Breast epithelium (tissue), 4 donors: ENCODE data around the gene CREG1. TPM values are rescaled to one million over a fixed set of nuclear protein-coding genes. Genes with fewer than 3 reads are reported as not detected.
A peak's percentile ranks its signal among the peaks of the same experiment; 100 is the strongest.

Experiments
- DNase-seq, 2 donors: peaks; one replicate each; pipeline ENCODE4 v3.0.0-alpha.2; 2019; ENCODE audit warnings: low spot score in 2 of 2
- H3K27ac ChIP-seq, 2 donors: fragments of 200-600 bp; sonication (generic) in 1 of 2; one replicate each; pipeline ENCODE4 v1.5.1; 2016 to 2019; ENCODE audit warnings: mild to moderate bottlenecking in 1 of 2
- H3K27me3 ChIP-seq, 2 donors: fragments of 200-600 bp; sonication (generic) in 1 of 2; one replicate each; pipeline versions ENCODE4 v1.5.1 to v1.6.0; 2017 to 2019; ENCODE audit warnings: control low read depth in 1 of 2, mild to moderate bottlenecking in 1 of 2
- H3K36me3 ChIP-seq: fragments of 200-600 bp; one replicate; pipeline ENCODE4 v1.5.1; 2019
- H3K4me1 ChIP-seq, 2 donors: fragments of 200-600 bp; sonication (generic); one replicate each; pipeline ENCODE4 v1.5.1; 2016 to 2019; ENCODE audit warnings: control low read depth in 1 of 2
- H3K4me3 ChIP-seq, 3 donors: fragments of 200-600 bp; sonication (generic); 1 replicate in 2 of 3; 2 replicates in 1 of 3; pipeline ENCODE4 v1.5.1; 2016 to 2019; ENCODE audit warnings: mild to moderate bottlenecking in 3 of 3, moderate library complexity in 2 of 3
- H3K9me3 ChIP-seq, 2 donors: fragments of 200-600 bp; sonication (generic) in 1 of 2; one replicate each; pipeline ENCODE4 v1.5.1; 2016 to 2019; ENCODE audit warnings: control low read depth in 1 of 2
- CTCF ChIP-seq, 3 donors: fragments of 450-650 bp; IDR thresholded peaks; one replicate each; pipeline ENCODE4 v1.5.1; 2016 to 2017; ENCODE audit warnings: antibody characterized with exemption in 3 of 3, mild to moderate bottlenecking in 3 of 3, moderate library complexity in 3 of 3
- POLR2A ChIP-seq: fragments of 450-650 bp; IDR thresholded peaks from one replicate; pipeline ENCODE4 v1.6.1; 2016; ENCODE audit warnings: antibody characterized with exemption, mild to moderate bottlenecking, moderate library complexity
- POLR2AphosphoS5 ChIP-seq, 3 donors: sonication (generic); formaldehyde crosslinking; IDR thresholded peaks; one replicate each; pipeline ENCODE4 v1.6.1; 2017; ENCODE audit warnings: antibody characterized with exemption in 3 of 3
- intact Hi-C: fragments of 100-400 bp; cut with DNase I; formaldehyde crosslinking; loops from one replicate; pipeline ENCODE4 v1.15.1; 2023; ENCODE audit warnings: low total_unique reads
- total RNA-seq, 3 donors: library from RNA; depleted of rRNA; stranded (reverse); fragments of >200 nt; gene quantifications; one replicate each; pipeline ENCODE4 v1.1.0, GENCODE V29; 2016

Gene CREG1
- total RNA-seq, 3 donors from 2014 or later = 156 to 444 (median 190) TPM

- intact Hi-C loops = no loop called here
- H3K4me3 ChIP-seq = peak overlapping the region in 2 of 3 donors; percentile 11 to 22
- H3K36me3 ChIP-seq = no peaks in the 10 kb centered on the region
- no peaks in the 10 kb centered on the region for H3K9me3 ChIP-seq
- H3K4me1 ChIP-seq = no peaks in the 10 kb centered on the region
- no peak for DNase-seq
- no peaks in the 10 kb centered on the region for H3K27me3 ChIP-seq
- no peak overlapping the region for H3K27ac ChIP-seq
- TF ChIP-seq CTCF (IDR thresholded peaks at IDR 0.05) (no peak), POLR2A (no peak), POLR2AphosphoS5 (IDR thresholded peaks at IDR 0.05) (no peak)
Observed at GRCh38 chr1:167517535-167518330, 35.8 kb downstream of the CREG1 start.

- Histone ChIP-seq H3K4me3 (peak overlapping the region in 1 of 3 donors; percentile 8), H3K9me3 (no peaks in the 10 kb centered on the region), H3K4me1 (no peaks in the 10 kb centered on the region), H3K27me3 (no peaks in the 10 kb centered on the region), H3K27ac (no peak overlapping the region), H3K36me3 (no peaks in the 10 kb centered on the region)
- DNase-seq = no peak
- TF ChIP-seq POLR2AphosphoS5 (IDR thresholded peaks at IDR 0.05) = no peak
- no peak for TF ChIP-seq POLR2A
- intact Hi-C loops = no loop called here
Observed at GRCh38 chr1:167516404-167517388, 36.9 kb downstream of the CREG1 start.

GRCh38 chr1:167515893-167516321 lies 37.7 kb downstream of the CREG1 start:
- intact Hi-C loops = no loop called here
- Histone ChIP-seq H3K27ac (no peak overlapping the region), H3K4me1 (no peaks in the 10 kb centered on the region), H3K9me3 (no peaks in the 10 kb centered on the region), H3K4me3 (no peak overlapping the region), H3K27me3 (no peaks in the 10 kb centered on the region), H3K36me3 (no peaks in the 10 kb centered on the region)
- DNase-seq = no peak
- TF ChIP-seq POLR2AphosphoS5 (IDR thresholded peaks at IDR 0.05) = no peak
- no peak for TF ChIP-seq POLR2A

GRCh38 chr1:167515461-167515860 lies 38.1 kb downstream of the CREG1 start:
- Histone ChIP-seq H3K4me3 (no peak overlapping the region), H3K9me3 (no peaks in the 10 kb centered on the region), H3K27ac (no peak overlapping the region), H3K4me1 (no peaks in the 10 kb centered on the region), H3K27me3 (no peaks in the 10 kb centered on the region), H3K36me3 (no peaks in the 10 kb centered on the region)
- intact Hi-C loops = no loop called here
- TF ChIP-seq CTCF (IDR thresholded peaks at IDR 0.05) = no peak
- no peak for TF ChIP-seq POLR2AphosphoS5 (IDR thresholded peaks at IDR 0.05)
- TF ChIP-seq POLR2A = no peak
- no peak for DNase-seq

GRCh38 chr1:167514288-167514687 lies 39.3 kb downstream of the CREG1 start:
- TF ChIP-seq CTCF (IDR thresholded peaks at IDR 0.05) (no peak), POLR2AphosphoS5 (IDR thresholded peaks at IDR 0.05) (no peak), POLR2A (no peak)
- Histone ChIP-seq H3K36me3 (no peaks in the 10 kb centered on the region), H3K27me3 (no peaks in the 10 kb centered on the region), H3K27ac (no peak overlapping the region), H3K4me1 (no peaks in the 10 kb centered on the region), H3K9me3 (no peaks in the 10 kb centered on the region), H3K4me3 (no peak overlapping the region)
- DNase-seq = no peak
- intact Hi-C loops = no loop called here
